GM13977 (cell line): ENCODE data around the gene NFKBIA.

Experiments
- DNase-seq: peaks from one replicate; pipeline ENCODE4 v3.0.0; 2012; ENCODE audit warnings: low spot score
- CTCF ChIP-seq: IDR thresholded peaks from 2 replicates; pipeline ENCODE4 v1.5.1; 2012; ENCODE audit warnings: mild to moderate bottlenecking, control low read depth; ENCODE audit not compliant: insufficient read depth; ENCODE audit errors: extremely low read depth, missing control alignments
- in situ Hi-C: fragments of 300-500 bp; cut with MboI; formaldehyde crosslinking; loops from one replicate; pipeline ENCODE4 v1.12.0; 2022; ENCODE audit warnings: low sequenced_read_pairs, low pct_unique_long_range_greater_than_20kb, mixed read lengths, inconsistent platforms; ENCODE audit not compliant: unreplicated experiment

The NFKBIA gene

DNA sequence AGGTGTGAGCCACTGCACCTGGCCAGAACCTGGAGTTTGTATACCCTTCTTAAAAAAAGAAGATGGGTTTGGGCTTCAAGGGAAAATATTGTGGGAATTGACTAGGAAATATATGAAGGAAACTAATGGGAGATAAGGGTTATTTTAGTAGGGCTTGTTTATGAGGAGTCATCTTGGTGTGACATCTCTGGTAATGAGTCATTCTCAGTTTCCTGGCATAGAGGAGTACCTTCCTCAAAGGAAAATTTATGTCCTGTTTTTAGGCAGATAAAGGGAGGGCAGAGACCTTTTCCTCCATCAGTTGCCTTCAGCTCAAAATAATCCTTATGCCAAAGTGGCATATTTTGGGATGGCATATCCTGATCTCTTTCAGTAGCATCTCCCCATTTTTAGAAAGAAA lies 30.6 kb upstream of the NFKBIA start:
- no peak for TF ChIP-seq CTCF
- in situ Hi-C loops: loop anchor here (25.0 kb wide), 1 partner anchor 377 kb away; the partner anchor contains the start of gene RALGAPA1
- DNase-seq: no peak

- in situ Hi-C loops: loop anchor here (25.0 kb wide), 1 partner anchor 378 kb away; the partner anchor contains the start of gene RALGAPA1
- TF ChIP-seq CTCF: no peak
- DNase-seq: no peak
These were observed 29.3 kb upstream of the NFKBIA start for GRCh38 chr14:35433826-35434225.

DNA sequence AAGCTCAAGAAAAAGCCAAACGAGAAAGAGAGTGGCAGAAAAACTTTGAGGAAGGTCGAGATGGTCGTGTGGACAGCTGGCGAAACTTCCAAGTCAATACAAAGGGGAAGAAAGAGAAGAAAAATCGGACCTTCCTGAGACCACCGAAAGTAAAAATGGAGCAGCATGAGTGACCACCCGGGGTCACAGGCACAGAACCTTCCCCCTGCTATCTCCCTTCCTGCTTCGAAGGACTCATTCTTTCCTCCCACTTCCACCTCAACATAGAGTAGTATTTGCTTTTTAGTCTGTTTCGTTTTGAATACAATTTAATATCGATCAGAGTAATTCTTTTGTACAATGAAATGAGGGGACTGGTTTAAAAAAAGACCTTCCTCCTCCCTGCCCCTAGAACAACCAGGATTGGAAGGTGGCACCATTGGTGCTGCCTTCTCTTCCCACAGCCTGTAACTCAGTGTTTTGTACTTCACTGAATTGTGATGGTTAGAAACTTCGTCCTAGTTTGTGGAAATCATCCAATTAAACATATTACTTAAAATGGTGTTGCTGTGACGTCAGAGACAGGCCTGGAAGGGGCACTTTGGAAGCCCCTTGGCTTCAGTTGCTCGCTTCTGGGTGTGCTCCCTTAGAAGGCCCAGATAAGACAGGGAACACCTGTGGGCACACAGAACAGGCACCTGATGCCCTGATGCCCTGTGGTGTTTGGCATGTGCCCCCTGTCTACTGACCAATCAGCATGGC lies 26.1 kb upstream of the NFKBIA start:
- no peak for TF ChIP-seq CTCF
- DNase-seq: no peak
- in situ Hi-C loops: loop anchor here (25.0 kb wide), 1 partner anchor 382 kb away; the partner anchor contains the start of gene RALGAPA1

DNA sequence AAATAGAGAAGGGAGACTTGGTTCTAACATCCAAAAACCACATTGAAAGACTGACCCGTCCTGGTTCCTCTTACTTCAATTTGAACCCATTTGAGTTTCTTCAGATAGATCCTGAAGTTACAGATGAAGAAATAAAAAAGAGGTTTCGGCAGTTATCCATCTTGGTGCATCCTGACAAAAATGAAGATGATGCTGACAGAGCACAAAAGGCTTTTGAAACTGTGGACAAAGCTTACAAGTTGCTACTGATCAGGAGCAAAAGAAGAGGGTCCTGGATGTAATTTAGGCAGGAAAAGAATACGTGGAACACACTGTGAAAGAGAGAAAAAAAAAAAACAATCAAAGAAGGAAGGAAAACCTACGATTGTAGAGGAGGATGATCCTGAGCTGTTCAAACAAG lies 25.4 kb upstream of the NFKBIA start:
- TF ChIP-seq CTCF: no peak
- DNase-seq: no peak
- in situ Hi-C loops: loop anchor here (25.0 kb wide), 1 partner anchor 382 kb away; the partner anchor contains the start of gene RALGAPA1

DNA sequence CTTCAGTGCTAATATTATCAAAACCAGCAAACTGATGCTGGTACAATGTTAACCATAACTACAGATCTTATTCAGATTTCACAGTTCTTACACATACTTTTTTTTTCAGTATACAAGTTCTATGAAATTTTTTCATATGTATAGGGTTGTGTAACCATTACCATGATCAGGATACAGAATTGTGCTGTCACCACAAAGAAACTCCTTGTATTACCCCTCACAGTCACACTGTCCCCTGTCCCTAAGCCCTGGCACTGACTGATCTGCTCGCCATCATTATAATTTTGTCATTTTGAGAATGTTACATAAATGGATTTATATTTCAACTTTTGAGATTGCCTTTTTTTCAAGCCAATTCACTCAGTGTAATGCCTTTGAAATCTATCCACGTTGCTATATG lies 21.3 kb upstream of the NFKBIA start:
- no peak for DNase-seq
- TF ChIP-seq CTCF: no peak
- in situ Hi-C loops: loop anchor here (25.0 kb wide), 1 partner anchor 386 kb away; the partner anchor contains the start of gene RALGAPA1

- no peak for DNase-seq
- in situ Hi-C loops: loop anchor here (25.0 kb wide), 1 partner anchor 761 kb away; no protein-coding TSS in a partner anchor
- no peak for TF ChIP-seq CTCF
These were observed 19.1 kb upstream of the NFKBIA start for GRCh38 chr14:35423621-35424020.
